Skeletal muscle satellite cell (primary cell): ENCODE measurements around the gene SHC3.

ENCODE experiments used
- H3K27me3 ChIP-seq: 2 replicates; pipeline ENCODE4 v1.7.0; 2013; ENCODE audit warnings: low read length; ENCODE audit not compliant: control insufficient read depth, insufficient read depth
- H3K36me3 ChIP-seq: 2 replicates; pipeline ENCODE4 v1.7.0; 2013; ENCODE audit warnings: mild to moderate bottlenecking, control low read depth, low read length; ENCODE audit not compliant: insufficient read depth
- H3K4me1 ChIP-seq: 2 replicates; pipeline ENCODE4 v1.7.0; 2013; ENCODE audit warnings: low read length; ENCODE audit not compliant: control insufficient read depth, insufficient read depth
- H3K4me2 ChIP-seq: 2 replicates; pipeline ENCODE4 v1.7.0; 2013; ENCODE audit warnings: mild to moderate bottlenecking, low read length
- H3K4me3 ChIP-seq: 2 replicates; pipeline ENCODE4 v1.7.0; 2013; ENCODE audit warnings: low read length
- H3K9ac ChIP-seq: 2 replicates; pipeline ENCODE4 v1.7.0; 2013; ENCODE audit warnings: mild to moderate bottlenecking, low read depth, low read length, moderate library complexity
- H3K9me3 ChIP-seq: replicated peaks from 2 replicates; pipeline ENCODE4 v1.7.0; 2013; ENCODE audit warnings: mild to moderate bottlenecking, control low read depth, low read length

Gene SHC3

GRCh38 chr9:89065921-89066320 is 112.7 kb downstream of the SHC3 start:
- no peaks in the 10 kb centered on the region for H3K27me3 ChIP-seq
- H3K9ac ChIP-seq: no peak overlapping the region
- H3K36me3 ChIP-seq: no peaks in the 10 kb centered on the region
- H3K9me3 ChIP-seq: no peaks in the 10 kb centered on the region
- no peaks in the 10 kb centered on the region for H3K4me1 ChIP-seq
- H3K4me2 ChIP-seq: no peak overlapping the region
- no peak overlapping the region for H3K4me3 ChIP-seq

- no peak overlapping the region for H3K4me3 ChIP-seq
- H3K4me2 ChIP-seq: no peak overlapping the region
- no peaks in the 10 kb centered on the region for H3K4me1 ChIP-seq
- no peak overlapping the region for H3K9ac ChIP-seq
- H3K9me3 ChIP-seq: no peaks in the 10 kb centered on the region
- no peaks in the 10 kb centered on the region for H3K27me3 ChIP-seq
- H3K36me3 ChIP-seq: no peaks in the 10 kb centered on the region
Measured at GRCh38 chr9:89060790-89061189, 117.8 kb downstream of the SHC3 start.

- Histone ChIP-seq H3K9ac (no peak overlapping the region), H3K4me1 (no peaks in the 10 kb centered on the region), H3K36me3 (no peaks in the 10 kb centered on the region), H3K4me3 (no peak overlapping the region), H3K4me2 (no peak overlapping the region), H3K9me3 (no peaks in the 10 kb centered on the region), H3K27me3 (no peaks in the 10 kb centered on the region)
Measured at GRCh38 chr9:89059925-89060506, 118.6 kb downstream of the SHC3 start.

GRCh38 chr9:89058906-89059305 is 119.7 kb downstream of the SHC3 start:
- Histone ChIP-seq H3K9me3 (no peaks in the 10 kb centered on the region), H3K9ac (no peak overlapping the region), H3K27me3 (no peaks in the 10 kb centered on the region), H3K4me2 (no peak overlapping the region), H3K36me3 (no peaks in the 10 kb centered on the region), H3K4me3 (no peak overlapping the region), H3K4me1 (no peaks in the 10 kb centered on the region)

- H3K9me3 ChIP-seq: no peaks in the 10 kb centered on the region
- no peaks in the 10 kb centered on the region for H3K4me1 ChIP-seq
- no peaks in the 10 kb centered on the region for H3K27me3 ChIP-seq
- no peaks in the 10 kb centered on the region for H3K36me3 ChIP-seq
- no peak overlapping the region for H3K4me3 ChIP-seq
- H3K4me2 ChIP-seq: no peak overlapping the region
- H3K9ac ChIP-seq: no peak overlapping the region
Measured at GRCh38 chr9:89054865-89055495, 123.6 kb downstream of the SHC3 start.

- no peaks in the 10 kb centered on the region for H3K9me3 ChIP-seq
- no peak overlapping the region for H3K4me3 ChIP-seq
- no peaks in the 10 kb centered on the region for H3K27me3 ChIP-seq
- H3K36me3 ChIP-seq: no peaks in the 10 kb centered on the region
- H3K4me1 ChIP-seq: no peaks in the 10 kb centered on the region
- H3K4me2 ChIP-seq: no peak overlapping the region
- no peak overlapping the region for H3K9ac ChIP-seq
Measured at GRCh38 chr9:89053301-89053700, 125.3 kb downstream of the SHC3 start.

GRCh38 chr9:89052470-89053097 is 126.0 kb downstream of the SHC3 start:
- Histone ChIP-seq H3K4me2 (no peak overlapping the region), H3K9me3 (no peaks in the 10 kb centered on the region), H3K4me1 (no peaks in the 10 kb centered on the region), H3K27me3 (no peaks in the 10 kb centered on the region), H3K9ac (no peak overlapping the region), H3K4me3 (no peak overlapping the region), H3K36me3 (no peaks in the 10 kb centered on the region)

- no peaks in the 10 kb centered on the region for H3K36me3 ChIP-seq
- no peak overlapping the region for H3K4me2 ChIP-seq
Measured at GRCh38 chr9:89051421-89052025, 127.1 kb downstream of the SHC3 start.

GRCh38 chr9:89049646-89050045 is 129.0 kb downstream of the SHC3 start:
- H3K9me3 ChIP-seq: no peaks in the 10 kb centered on the region
- no peak overlapping the region for H3K9ac ChIP-seq

More at GRCh38 chr9:89051421-89052025, 127.1 kb downstream of the SHC3 start:
- H3K4me3 ChIP-seq: no peak overlapping the region
- no peaks in the 10 kb centered on the region for H3K27me3 ChIP-seq
- H3K9me3 ChIP-seq: no peaks in the 10 kb centered on the region
- no peak overlapping the region for H3K9ac ChIP-seq
- H3K4me1 ChIP-seq: peaks cover 5% of the 10 kb centered on the region

GRCh38 chr9:89048616-89049015 is 130.0 kb downstream of the SHC3 start:
- no peak overlapping the region for H3K9ac ChIP-seq
- no peak overlapping the region for H3K4me2 ChIP-seq
- no peaks in the 10 kb centered on the region for H3K9me3 ChIP-seq
- H3K36me3 ChIP-seq: no peaks in the 10 kb centered on the region
- H3K4me1 ChIP-seq: peaks cover 6% of the 10 kb centered on the region
- H3K4me3 ChIP-seq: no peak overlapping the region
- no peaks in the 10 kb centered on the region for H3K27me3 ChIP-seq

More at GRCh38 chr9:89049646-89050045, 129.0 kb downstream of the SHC3 start:
- H3K36me3 ChIP-seq: no peaks in the 10 kb centered on the region
- no peak overlapping the region for H3K4me3 ChIP-seq
- H3K4me1 ChIP-seq: peaks cover 6% of the 10 kb centered on the region
- H3K4me2 ChIP-seq: no peak overlapping the region
- H3K27me3 ChIP-seq: no peaks in the 10 kb centered on the region

- H3K9ac ChIP-seq: no peak overlapping the region
- H3K27me3 ChIP-seq: no peaks in the 10 kb centered on the region
- no peaks in the 10 kb centered on the region for H3K36me3 ChIP-seq
- no peaks in the 10 kb centered on the region for H3K9me3 ChIP-seq
- no peak overlapping the region for H3K4me2 ChIP-seq
- H3K4me1 ChIP-seq: peaks cover 6% of the 10 kb centered on the region
- H3K4me3 ChIP-seq: no peak overlapping the region
Measured at GRCh38 chr9:89047667-89048066, 131.0 kb downstream of the SHC3 start.
